Adrenal gland (tissue), 5 donors: ENCODE data around the gene SH2D5.

Experiments
- POLR2A ChIP-seq, 2 donors: fragments of 450-650 bp; IDR thresholded peaks; one replicate each; pipeline ENCODE4 v1.6.1; 2017; ENCODE audit warnings: antibody characterized with exemption in 2 of 2, mild to moderate bottlenecking in 2 of 2, moderate library complexity in 1 of 2
- TF ChIP-seq, protein P1 (sequence below), 6 experiments: fragments of 450-650 bp in 4 of 6; fragments of 200-600 bp in 2 of 6; sonication (generic) in 1 of 6; IDR thresholded peaks; 1 replicate in 5 of 6; 2 replicates in 1 of 6; pipeline versions ENCODE4 v1.5.1 to v1.8.0; 2016 to 2021; ENCODE audit warnings: antibody characterized with exemption in 6 of 6, mild to moderate bottlenecking in 2 of 6, moderate library complexity in 1 of 6
- donor health status: DM: no; HTN: no; CAD: no.

DNA sequence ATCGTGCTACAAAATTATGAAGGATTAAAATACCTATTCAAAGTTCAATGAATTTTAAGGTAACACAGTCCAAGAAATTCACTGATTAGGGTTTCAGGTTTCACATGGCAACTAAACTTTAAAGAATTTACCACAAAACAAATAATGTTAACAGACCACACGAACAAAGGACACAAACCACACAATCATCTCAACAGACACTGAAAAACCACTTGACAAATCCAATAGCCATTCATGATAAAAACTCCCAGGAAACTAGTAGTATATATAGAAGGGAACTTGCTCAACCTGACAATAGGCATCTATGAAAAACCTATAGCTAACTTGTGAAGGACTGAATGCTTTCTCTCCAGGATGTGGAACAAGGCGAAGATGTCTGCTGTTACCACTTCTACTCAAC, 21.1 kb upstream of the SH2D5 start:
- TF ChIP-seq, protein P1, sequence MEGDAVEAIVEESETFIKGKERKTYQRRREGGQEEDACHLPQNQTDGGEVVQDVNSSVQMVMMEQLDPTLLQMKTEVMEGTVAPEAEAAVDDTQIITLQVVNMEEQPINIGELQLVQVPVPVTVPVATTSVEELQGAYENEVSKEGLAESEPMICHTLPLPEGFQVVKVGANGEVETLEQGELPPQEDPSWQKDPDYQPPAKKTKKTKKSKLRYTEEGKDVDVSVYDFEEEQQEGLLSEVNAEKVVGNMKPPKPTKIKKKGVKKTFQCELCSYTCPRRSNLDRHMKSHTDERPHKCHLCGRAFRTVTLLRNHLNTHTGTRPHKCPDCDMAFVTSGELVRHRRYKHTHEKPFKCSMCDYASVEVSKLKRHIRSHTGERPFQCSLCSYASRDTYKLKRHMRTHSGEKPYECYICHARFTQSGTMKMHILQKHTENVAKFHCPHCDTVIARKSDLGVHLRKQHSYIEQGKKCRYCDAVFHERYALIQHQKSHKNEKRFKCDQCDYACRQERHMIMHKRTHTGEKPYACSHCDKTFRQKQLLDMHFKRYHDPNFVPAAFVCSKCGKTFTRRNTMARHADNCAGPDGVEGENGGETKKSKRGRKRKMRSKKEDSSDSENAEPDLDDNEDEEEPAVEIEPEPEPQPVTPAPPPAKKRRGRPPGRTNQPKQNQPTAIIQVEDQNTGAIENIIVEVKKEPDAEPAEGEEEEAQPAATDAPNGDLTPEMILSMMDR (IDR thresholded peaks at IDR 0.05), result no peak
- TF ChIP-seq POLR2A (IDR thresholded peaks at IDR 0.05), result no peak
